B cell (primary cell): ENCODE data around the gene OR7C1. TPM values are rescaled to one million over a fixed set of nuclear protein-coding genes. Genes with fewer than 3 reads are reported as not detected.
"Not testable (repeated sequence)": the region's sequence is repeated elsewhere in the genome, so short reads cannot be mapped to it uniquely, and the experiment has no call there.

ENCODE experiments used
- ATAC-seq: fragments of 200-7000 bp; cut with Tn5 transposase; one replicate; pipeline ENCODE4 v1.10.0; 2021; ENCODE audit warnings: low read depth, mild to moderate bottlenecking, moderate number of reproducible peaks, moderate library complexity
- CTCF ChIA-PET: fragments of 350-600 bp; sonication (Branson Sonifier 250); formaldehyde crosslinking; loops from one replicate; lab custom pipeline; 2021; ENCODE audit warnings: antibody characterized with exemption, inconsistent platforms; lab: Charles Lee
- POLR2A ChIA-PET: fragments of 350-600 bp; sonication (Branson Sonifier 250); formaldehyde crosslinking; loops from one replicate; lab custom pipeline; 2021; ENCODE audit warnings: antibody characterized with exemption; lab: Charles Lee
- DNase-seq: peaks from one replicate; pipeline ENCODE4 v3.0.0; 2013
- H2AFZ ChIP-seq: 2 replicates; pipeline ENCODE4 v1.6.1; 2012; ENCODE audit warnings: mild to moderate bottlenecking, low read depth, low read length; ENCODE audit not compliant: insufficient read depth, poor library complexity, severe bottlenecking
- H3K27ac ChIP-seq, 2 donors: 1 replicate in 1 of 2; 2 replicates in 1 of 2; pipeline ENCODE4 v1.5.1; 2012 to 2013; ENCODE audit warnings: low read length in 2 of 2, mild to moderate bottlenecking in 2 of 2, moderate library complexity in 1 of 2
- H3K27me3 ChIP-seq, 4 experiments: fragments of 200-600 bp in 1 of 4; sonication (generic) in 1 of 4; replicated peaks in 1 of 4; 1 replicate in 2 of 4; 2 replicates in 2 of 4; pipeline versions ENCODE4 v1.6.1 to v1.7.0; 2013 to 2016; ENCODE audit warnings: low read length in 3 of 4, mild to moderate bottlenecking in 2 of 4, mixed read lengths in 1 of 4, moderate library complexity in 1 of 4; ENCODE audit not compliant: insufficient read depth in 4 of 4, control insufficient read depth in 3 of 4; ENCODE audit errors: control extremely low read depth in 1 of 4
- H3K36me3 ChIP-seq, 2 experiments: replicated peaks in 1 of 2; 1 replicate in 1 of 2; 2 replicates in 1 of 2; pipeline versions ENCODE4 v1.6.1 to v1.7.1; 2013; ENCODE audit warnings: low read length in 1 of 2; ENCODE audit not compliant: insufficient read depth in 2 of 2, control insufficient read depth in 1 of 2; ENCODE audit errors: control extremely low read depth in 1 of 2, extremely low read depth in 1 of 2
- H3K4me1 ChIP-seq, 2 donors: fragments of 200-600 bp in 1 of 2; sonication (generic) in 1 of 2; 1 replicate in 1 of 2; 2 replicates in 1 of 2; pipeline versions ENCODE4 v1.5.1 to v1.6.1; 2013 to 2017; ENCODE audit warnings: low read length in 2 of 2; ENCODE audit not compliant: control insufficient read depth in 2 of 2, insufficient read depth in 2 of 2
- H3K4me2 ChIP-seq: replicated peaks from 2 replicates; pipeline ENCODE3; 2012; ENCODE audit warnings: mild to moderate bottlenecking, low read depth, low read length; ENCODE audit not compliant: poor library complexity, severe bottlenecking
- H3K4me3 ChIP-seq, 5 experiments: fragments of 200-600 bp in 1 of 5; sonication (generic) in 1 of 5; 1 replicate in 3 of 5; 2 replicates in 2 of 5; pipeline versions ENCODE4 v1.5.1 to v1.7.0; 2011 to 2016; ENCODE audit warnings: low read length in 4 of 5, mild to moderate bottlenecking in 4 of 5, low read depth in 2 of 5, control low read depth in 1 of 5, moderate library complexity in 1 of 5; ENCODE audit not compliant: insufficient read depth in 1 of 5; ENCODE audit errors: control extremely low read depth in 1 of 5, extremely low read depth in 1 of 5
- H3K79me2 ChIP-seq: fragments of 200-600 bp; sonication (generic); one replicate; pipeline ENCODE4 v1.6.0; 2016; ENCODE audit warnings: low read length; ENCODE audit not compliant: control insufficient read depth, insufficient read depth
- H3K9ac ChIP-seq: fragments of 200-600 bp; sonication (generic); 2 replicates; pipeline ENCODE4 v1.6.1; 2017; ENCODE audit warnings: mild to moderate bottlenecking, low read length, moderate library complexity
- H3K9me3 ChIP-seq, 3 donors: one replicate each; pipeline versions ENCODE4 v1.6.1 to v1.7.1; 2013; ENCODE audit warnings: low read length in 2 of 3; ENCODE audit not compliant: control insufficient read depth in 2 of 3, insufficient read depth in 1 of 3; ENCODE audit errors: control extremely low read depth in 1 of 3
- H4K20me1 ChIP-seq: 2 replicates; pipeline ENCODE4 v1.6.0; 2012; ENCODE audit warnings: mild to moderate bottlenecking, low read length; ENCODE audit not compliant: insufficient read depth, control insufficient read depth, poor library complexity, severe bottlenecking
- H3K27ac Mint-ChIP-seq: one replicate; pipeline ENCODE4 v1.8.0; 2021; ENCODE audit warnings: mixed read lengths
- H3K27me3 Mint-ChIP-seq: one replicate; pipeline ENCODE4 v1.8.0; 2021; ENCODE audit warnings: mixed read lengths
- H3K4me1 Mint-ChIP-seq: one replicate; pipeline ENCODE4 v1.8.0; 2021; ENCODE audit warnings: mixed read lengths
- H3K4me3 Mint-ChIP-seq: one replicate; pipeline ENCODE4 v1.8.0; 2021; ENCODE audit warnings: mixed read lengths
- H3K9me3 Mint-ChIP-seq: one replicate; pipeline ENCODE4 v1.8.0; 2022; ENCODE audit warnings: mixed read lengths; ENCODE audit not compliant: insufficient read depth
- CTCF ChIP-seq: fragments of 200-600 bp; IDR thresholded peaks from one replicate; pipeline ENCODE4 v1.8.0; 2022; ENCODE audit warnings: antibody characterized with exemption, mild to moderate bottlenecking
- EZH2 ChIP-seq: IDR thresholded peaks from 2 replicates; pipeline ENCODE4 v1.6.1; 2012; ENCODE audit warnings: borderline replicate concordance, low read depth, mild to moderate bottlenecking, moderate library complexity, low read length; ENCODE audit not compliant: insufficient read depth, poor library complexity, severe bottlenecking
- WGBS: methylation state at CpG from one replicate; pipeline ENCODE4 v1.1.5; 2013; ENCODE audit warnings: missing lambda C conversion rate; ENCODE audit not compliant: insufficient coverage; 5-methylcytosine and 5-hydroxymethylcytosine counted together
- intact Hi-C: fragments of 100-400 bp; cut with micrococcal nuclease; formaldehyde crosslinking; loops from one replicate; pipeline ENCODE4 v1.10.0; 2022
- polyA plus RNA-seq: library from polyadenylated mRNA; depleted of rRNA; stranded (reverse); fragments of >200 nt; gene quantifications from 2 replicates; pipeline ENCODE4 v1.2.3, GENCODE V29; 2012
- total RNA-seq, 2 donors: library from RNA; stranded (reverse); fragments of 120-200 nt in 1 of 2; gene quantifications; 1 replicate in 1 of 2; 2 replicates in 1 of 2; pipeline versions ENCODE4 v1.2.3 to v1.2.4, GENCODE V29; 2013 to 2022

OR7C1 gene
- total and polyA plus RNA-seq, 2 donors (not counting 1 experiment from before 2014, with no cell fraction given): not detected

GRCh38 chr19:14795078-14795721 is 39.8 kb downstream of the OR7C1 start:
- H4K20me1 ChIP-seq: no peaks in the 10 kb centered on the region
- Mint-ChIP-seq H3K4me3 (no peak overlapping the region), H3K4me1 (no peaks in the 10 kb centered on the region), H3K27me3 (peaks cover 33% of the 10 kb centered on the region), H3K9me3 (peaks cover 2% of the 10 kb centered on the region), H3K27ac (no peak overlapping the region)
- 100% methylated on average over 1 of the region's 5 CpGs for WGBS
- H3K27me3 ChIP-seq: peaks cover 0 to 4% (median 2%) of the 10 kb centered on the region in 4 experiments
- no peak for TF ChIP-seq EZH2
- no peak for TF ChIP-seq CTCF
- POLR2A ChIA-PET: no interaction called here
- DNase-seq (no peak), ATAC-seq (no peak)
- intact Hi-C loops: no loop called here
- H3K36me3 ChIP-seq: no peaks in the 10 kb centered on the region
- no peak overlapping the region for H3K4me2 ChIP-seq
- no peak overlapping the region for H3K4me3 ChIP-seq
- CTCF ChIA-PET: interaction anchor here (1.3 kb wide), 1 partner anchor 8 kb away, joined by 8 read pairs; no protein-coding TSS in a partner anchor
- H3K79me2 ChIP-seq: no peaks in the 10 kb centered on the region
- no peak overlapping the region for H3K9ac ChIP-seq
- no peaks in the 10 kb centered on the region for H3K9me3 ChIP-seq
- H3K27ac ChIP-seq: no peak overlapping the region
- no peaks in the 10 kb centered on the region for H3K4me1 ChIP-seq
- no peak overlapping the region for H2AFZ ChIP-seq

DNA sequence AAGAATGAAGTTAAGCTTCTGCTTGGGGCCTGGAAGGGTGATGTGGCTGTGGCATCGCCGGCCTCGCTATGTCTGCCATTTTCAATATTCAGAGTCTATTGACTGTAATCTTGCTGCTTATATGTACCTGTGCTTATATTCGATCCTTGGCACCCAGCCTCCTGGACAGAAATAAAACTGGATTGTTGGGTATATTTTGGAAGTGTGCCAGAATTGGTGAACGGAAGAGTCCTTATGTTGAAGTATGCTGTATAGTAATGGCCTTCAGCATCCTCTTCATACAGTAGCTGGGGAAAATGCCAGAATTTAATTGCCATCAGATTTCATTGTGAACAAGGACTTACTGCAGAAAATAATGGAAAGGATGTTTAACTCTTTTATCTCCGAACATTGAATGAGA is 42.7 kb downstream of the OR7C1 start:
- POLR2A ChIA-PET, H3K4me3 Mint-ChIP-seq, H3K36me3 ChIP-seq, H3K9me3 Mint-ChIP-seq, DNase-seq, H3K27ac ChIP-seq, H4K20me1 ChIP-seq, H3K4me2 ChIP-seq, H3K4me3 ChIP-seq, intact Hi-C loops, ATAC-seq, H3K4me1 Mint-ChIP-seq, H3K27me3 ChIP-seq, H2AFZ ChIP-seq, CTCF ChIA-PET, H3K79me2 ChIP-seq, H3K27ac Mint-ChIP-seq, H3K9ac ChIP-seq, H3K4me1 ChIP-seq, H3K9me3 ChIP-seq: not testable (repeated sequence)
- peaks cover 22% of the 10 kb centered on the region for H3K27me3 Mint-ChIP-seq
- 100% methylated on average over 4 of the region's 6 CpGs for WGBS
